Measurements from ENCODE around the gene MKRN3.

MKRN3 gene

DNA sequence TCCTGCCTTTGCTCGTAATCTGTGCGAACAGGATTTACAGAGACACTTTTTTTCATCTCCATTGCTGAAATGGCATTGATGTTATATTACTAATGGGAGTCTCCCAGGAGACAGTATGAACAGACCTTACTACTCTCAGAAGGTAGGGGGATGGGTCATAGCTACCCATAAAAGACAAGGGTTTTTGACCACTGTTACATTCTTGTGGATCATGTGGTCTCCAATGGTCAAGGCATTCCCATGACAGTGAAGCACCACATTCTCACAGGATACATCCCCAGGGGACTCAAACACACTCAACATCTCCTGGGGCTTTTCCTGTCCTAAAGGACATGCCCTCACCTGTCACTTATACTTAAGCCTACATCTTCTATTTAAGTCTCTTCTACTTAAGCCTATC lies 40.8 kb downstream of the MKRN3 start:
- no peaks in the 10 kb centered on the region for H3K36me3 Mint-ChIP-seq
- ATAC-seq (ENCODE audit: low read depth) = no peak
- no peak overlapping the region for H3K27ac Mint-ChIP-seq
- no peaks in the 10 kb centered on the region for H3K27me3 Mint-ChIP-seq
- no peak for DNase-seq (ENCODE audit: low spot score in 2 of 2)
- no peaks in the 10 kb centered on the region for H3K4me1 Mint-ChIP-seq
- H3K9me3 Mint-ChIP-seq = peaks cover 4% of the 10 kb centered on the region
- no peak overlapping the region for H3K4me3 Mint-ChIP-seq

DNA sequence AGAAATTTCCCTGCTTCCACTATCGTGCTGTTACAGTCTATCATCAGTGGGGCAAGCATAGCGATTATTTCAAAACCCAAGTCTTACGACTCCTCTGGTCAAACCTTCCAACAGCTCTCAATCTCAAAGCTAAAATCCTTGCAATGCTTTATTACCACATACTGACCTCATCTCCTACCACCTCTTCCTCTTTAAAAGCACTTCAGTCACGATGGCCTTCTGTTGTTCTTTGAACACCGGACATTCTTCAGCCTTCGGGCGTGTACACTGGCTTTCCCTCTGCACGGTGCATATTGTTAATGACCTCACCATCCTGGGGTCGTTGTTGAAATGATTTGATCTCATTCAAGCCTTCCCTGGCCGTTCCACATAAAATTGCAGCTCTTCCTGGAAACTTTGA lies 51.1 kb downstream of the MKRN3 start:
- H3K4me1 Mint-ChIP-seq = no peaks in the 10 kb centered on the region
- no peak overlapping the region for H3K4me3 Mint-ChIP-seq
- H3K27me3 Mint-ChIP-seq = peaks cover 1% of the 10 kb centered on the region
- peaks cover 10% of the 10 kb centered on the region for H3K9me3 Mint-ChIP-seq
- no peaks in the 10 kb centered on the region for H3K36me3 Mint-ChIP-seq
- DNase-seq (ENCODE audit: low spot score in 2 of 2) (no peak), ATAC-seq (ENCODE audit: low read depth) (no peak)
- H3K27ac Mint-ChIP-seq = no peak overlapping the region
